ENCODE results near the gene ARHGAP24.
"Not testable (repeated sequence)": the region's sequence is repeated elsewhere in the genome, so short reads cannot be mapped to it uniquely, and the experiment has no call there.

Gene ARHGAP24

GRCh38 chr4:85970535-85970934, 495.6 kb downstream of the ARHGAP24 start:
- no peak for DNase-seq

GRCh38 chr4:85979276-85979675, 504.3 kb downstream of the ARHGAP24 start:
- no peak for DNase-seq

GRCh38 chr4:85986266-85986665, 511.3 kb downstream of the ARHGAP24 start:
- no peak for DNase-seq

- DNase-seq, result no peak
Measured at GRCh38 chr4:85993641-85994040, 518.7 kb downstream of the ARHGAP24 start.

GRCh38 chr4:85994576-85994975, 519.6 kb downstream of the ARHGAP24 start:
- no peak for DNase-seq

- DNase-seq, result no peak
Measured at GRCh38 chr4:85995361-85995760, 520.4 kb downstream of the ARHGAP24 start.

GRCh38 chr4:86001591-86001990, 526.6 kb downstream of the ARHGAP24 start:
- no peak for DNase-seq

- no peak for DNase-seq
Measured at GRCh38 chr4:86004030-86004429, 529.1 kb downstream of the ARHGAP24 start.

GRCh38 chr4:86006057-86006456, 531.1 kb downstream of the ARHGAP24 start:
- DNase-seq, result no peak

- no peak for DNase-seq
Measured at GRCh38 chr4:86007042-86007441, 532.1 kb downstream of the ARHGAP24 start.

- DNase-seq, result no peak
Measured at GRCh38 chr4:86011117-86011516, 536.2 kb downstream of the ARHGAP24 start.

GRCh38 chr4:86013621-86014020, 538.7 kb downstream of the ARHGAP24 start:
- DNase-seq, result no peak

- DNase-seq, result no peak
Measured at GRCh38 chr4:86014599-86014998, 539.6 kb downstream of the ARHGAP24 start.

GRCh38 chr4:86015412-86016350, 540.7 kb downstream of the ARHGAP24 start:
- no peak for DNase-seq

GRCh38 chr4:86019362-86019761, 544.4 kb downstream of the ARHGAP24 start:
- no peak for DNase-seq

- no peak for DNase-seq
Measured at GRCh38 chr4:86019906-86020305, 545.0 kb downstream of the ARHGAP24 start.

- not testable (repeated sequence) for DNase-seq
Measured at GRCh38 chr4:86021671-86022070, 546.7 kb downstream of the ARHGAP24 start.

- no peak for DNase-seq
Measured at GRCh38 chr4:86026720-86027119, 551.8 kb downstream of the ARHGAP24 start.

GRCh38 chr4:86031927-86032326, 557.0 kb downstream of the ARHGAP24 start:
- DNase-seq, result no peak

- DNase-seq, result no peak
Measured at GRCh38 chr4:86032476-86033022, 557.6 kb downstream of the ARHGAP24 start.

- no peak for DNase-seq
Measured at GRCh38 chr4:86033171-86033570, 558.2 kb downstream of the ARHGAP24 start.

GRCh38 chr4:86034616-86035015, 559.7 kb downstream of the ARHGAP24 start:
- DNase-seq, result no peak

- DNase-seq, result no peak
Measured at GRCh38 chr4:86035688-86036087, 560.7 kb downstream of the ARHGAP24 start.

GRCh38 chr4:86036736-86037135, 561.8 kb downstream of the ARHGAP24 start:
- no peak for DNase-seq
